Mesothelial cell of epicardium (in vitro differentiated cells): Measurements from ENCODE around the gene NBPF1. TPM values are rescaled to one million over a fixed set of nuclear protein-coding genes. Genes with fewer than 3 reads are reported as not detected.
A peak's percentile ranks its signal among the peaks of the same experiment; 100 is the strongest.
"Not testable (repeated sequence)": the region's sequence is repeated elsewhere in the genome, so short reads cannot be mapped to it uniquely, and the experiment has no call there.

ENCODE experiments used
- DNase-seq, 2 experiments: peaks; one replicate each; pipeline ENCODE4 v3.0.0; 2021; ENCODE audit warnings: low spot score in 2 of 2; ENCODE audit not compliant: unreplicated experiment in 2 of 2
- H3K27ac Mint-ChIP-seq: 2 replicates; pipeline ENCODE4 v1.8.0; 2021; ENCODE audit warnings: mixed read lengths
- H3K27me3 Mint-ChIP-seq: 2 replicates; pipeline ENCODE4 v1.8.0; 2021; ENCODE audit warnings: low read depth, mixed read lengths
- H3K36me3 Mint-ChIP-seq: 2 replicates; pipeline ENCODE4 v1.8.0; 2021; ENCODE audit warnings: mixed read lengths
- H3K4me1 Mint-ChIP-seq: 2 replicates; pipeline ENCODE4 v1.8.0; 2021; ENCODE audit warnings: mixed read lengths
- H3K4me3 Mint-ChIP-seq: 2 replicates; pipeline ENCODE4 v1.8.0; 2021; ENCODE audit warnings: mild to moderate bottlenecking, moderate library complexity, mixed read lengths
- H3K9me3 Mint-ChIP-seq: 2 replicates; pipeline ENCODE4 v1.8.0; 2021; ENCODE audit warnings: mixed read lengths
- CTCF ChIP-seq: fragments of 200-600 bp; sonication (generic); IDR thresholded peaks from one replicate; pipeline ENCODE4 v1.5.0; 2021; ENCODE audit warnings: antibody characterized with exemption; ENCODE audit not compliant: unreplicated experiment
- total RNA-seq: library from RNA; stranded (reverse); gene quantifications from 3 replicates; pipeline ENCODE4 v1.2.1, GENCODE V29; 2021

Gene NBPF1
- total RNA-seq, 1 donor from 2014 or later: 86.3 TPM

GRCh38 chr1:16628361-16629111 is 15.2 kb upstream of the NBPF1 start:
- peaks cover 70% of the 10 kb centered on the region for H3K36me3 Mint-ChIP-seq
- H3K27ac Mint-ChIP-seq: no peak overlapping the region
- DNase-seq: peak in 1 of 2 experiments; percentile 39
- no peak for TF ChIP-seq CTCF
- H3K4me3 Mint-ChIP-seq: no peak overlapping the region
- no peaks in the 10 kb centered on the region for H3K9me3 Mint-ChIP-seq
- no peaks in the 10 kb centered on the region for H3K4me1 Mint-ChIP-seq
- no peaks in the 10 kb centered on the region for H3K27me3 Mint-ChIP-seq

GRCh38 chr1:16626409-16626983 is 13.1 kb upstream of the NBPF1 start:
- not testable (repeated sequence) for H3K9me3 Mint-ChIP-seq, DNase-seq, H3K27me3 Mint-ChIP-seq, H3K4me3 Mint-ChIP-seq, H3K4me1 Mint-ChIP-seq, H3K27ac Mint-ChIP-seq
- peaks cover 54% of the 10 kb centered on the region for H3K36me3 Mint-ChIP-seq

GRCh38 chr1:16625497-16626408 is 12.4 kb upstream of the NBPF1 start:
- DNase-seq: peak in 1 of 2 experiments; percentile 57
- Mint-ChIP-seq H3K36me3 (peaks cover 49% of the 10 kb centered on the region), H3K4me3 (no peak overlapping the region), H3K27ac (no peak overlapping the region), H3K9me3 (no peaks in the 10 kb centered on the region), H3K27me3 (no peaks in the 10 kb centered on the region), H3K4me1 (no peaks in the 10 kb centered on the region)
- no peak for TF ChIP-seq CTCF

GRCh38 chr1:16623812-16624719 is 10.7 kb upstream of the NBPF1 start:
- H3K4me3 Mint-ChIP-seq, H3K4me1 Mint-ChIP-seq, H3K27ac Mint-ChIP-seq, H3K9me3 Mint-ChIP-seq, H3K27me3 Mint-ChIP-seq: not testable (repeated sequence)
- peak in 1 of 2 experiments; percentile 57 for DNase-seq
- H3K36me3 Mint-ChIP-seq: peaks cover 34% of the 10 kb centered on the region

GRCh38 chr1:16623337-16623736 is 10.0 kb upstream of the NBPF1 start:
- peak in 1 of 2 experiments; percentile 41 for DNase-seq
- not testable (repeated sequence) for H3K4me1 Mint-ChIP-seq, H3K27me3 Mint-ChIP-seq, H3K9me3 Mint-ChIP-seq, H3K27ac Mint-ChIP-seq, H3K4me3 Mint-ChIP-seq
- peaks cover 27% of the 10 kb centered on the region for H3K36me3 Mint-ChIP-seq

- not testable (repeated sequence) for H3K27ac Mint-ChIP-seq, H3K4me3 Mint-ChIP-seq, H3K27me3 Mint-ChIP-seq, H3K9me3 Mint-ChIP-seq, H3K4me1 Mint-ChIP-seq
- peaks cover 16% of the 10 kb centered on the region for H3K36me3 Mint-ChIP-seq
- peak in 1 of 2 experiments; percentile 64 for DNase-seq
These were observed 8.4 kb upstream of the NBPF1 start for GRCh38 chr1:16621681-16622315.

GRCh38 chr1:16621300-16621658 is 7.9 kb upstream of the NBPF1 start:
- DNase-seq: no peak
- Mint-ChIP-seq H3K4me1 (no peaks in the 10 kb centered on the region), H3K36me3 (peaks cover 12% of the 10 kb centered on the region), H3K27ac (no peak overlapping the region), H3K9me3 (no peaks in the 10 kb centered on the region), H3K27me3 (no peaks in the 10 kb centered on the region), H3K4me3 (no peak overlapping the region)
- TF ChIP-seq CTCF: peak; percentile 58

GRCh38 chr1:16619803-16620501 is 6.6 kb upstream of the NBPF1 start:
- DNase-seq: peak in 1 of 2 experiments; percentile 46
- not testable (repeated sequence) for H3K27ac Mint-ChIP-seq, H3K36me3 Mint-ChIP-seq, H3K27me3 Mint-ChIP-seq, H3K9me3 Mint-ChIP-seq, H3K4me1 Mint-ChIP-seq, H3K4me3 Mint-ChIP-seq
